Measurements from ENCODE around the gene OBSCN. TPM values are rescaled to one million over a fixed set of nuclear protein-coding genes. Genes with fewer than 3 reads are reported as not detected.

OBSCN gene
- total and polyA plus RNA-seq, 4 donors: 0.54 to 5.6 (median 2.7) TPM

GRCh38 chr1:228190182-228190581, 17.7 kb upstream of the OBSCN start:
- WGBS: 92% methylated on average over 14 of the region's 14 CpGs
- no peaks in the 10 kb centered on the region for H3K27me3 ChIP-seq (ENCODE audit: control insufficient read depth in 4 of 4, insufficient read depth in 4 of 4, low read length in 3 of 4)
- H3K27ac ChIP-seq (ENCODE audit: low read depth in 1 of 2, low read length in 2 of 2): no peak overlapping the region
- TF ChIP-seq REST (IDR thresholded peaks at IDR 0.05) (no peak), CTCF (IDR thresholded peaks at IDR 0.05; ENCODE audit: low read depth, low read length, missing input control) (no peak), ZBTB33 (IDR thresholded peaks at IDR 0.05) (no peak), EGR1 (IDR thresholded peaks at IDR 0.05; ENCODE audit: low read depth in 2 of 2) (no peak), YY1 (IDR thresholded peaks at IDR 0.05) (no peak), SP1 (IDR thresholded peaks at IDR 0.05) (no peak), RAD21 (IDR thresholded peaks at IDR 0.05) (no peak), HNF4A (conservative IDR thresholded peaks at IDR 0.05) (no peak), FOXA1 (IDR thresholded peaks at IDR 0.05) (no peak), GABPA (IDR thresholded peaks at IDR 0.05 in 1 of 2, conservative IDR thresholded peaks at IDR 0.05 in 1 of 2) (no peak), RXRA (IDR thresholded peaks at IDR 0.05) (no peak), HNF4G (IDR thresholded peaks at IDR 0.05) (no peak), TAF1 (conservative IDR thresholded peaks at IDR 0.05) (no peak), JUND (IDR thresholded peaks at IDR 0.05) (no peak), NR2F2 (IDR thresholded peaks at IDR 0.05) (no peak), ATF3 (IDR thresholded peaks at IDR 0.05) (no peak)
- peaks cover 0 to 3% (median 0%) of the 10 kb centered on the region in 4 donors for H3K9me3 ChIP-seq (ENCODE audit: control insufficient read depth in 4 of 4, low read length in 3 of 4)
- H3K4me3 ChIP-seq (ENCODE audit: low read depth in 1 of 3, low read length in 3 of 3): no peak overlapping the region
- H3K9ac ChIP-seq (ENCODE audit: low read depth in 1 of 2, low read length in 2 of 2): no peak overlapping the region
- H3K4me1 ChIP-seq (ENCODE audit: control insufficient read depth in 4 of 4, insufficient read depth in 4 of 4, low read length in 3 of 4): no peaks in the 10 kb centered on the region
- no peak for DNase-seq (ENCODE audit: low spot score)
- H3K36me3 ChIP-seq (ENCODE audit: control insufficient read depth in 4 of 4, insufficient read depth in 3 of 4, low read depth in 1 of 4, low read length in 3 of 4): no peaks in the 10 kb centered on the region

GRCh38 chr1:228190778-228191177, 17.1 kb upstream of the OBSCN start:
- H3K9ac ChIP-seq (ENCODE audit: low read depth in 1 of 2, low read length in 2 of 2): no peak overlapping the region
- H3K4me3 ChIP-seq (ENCODE audit: low read depth in 1 of 3, low read length in 3 of 3): no peak overlapping the region
- no peaks in the 10 kb centered on the region for H3K4me1 ChIP-seq (ENCODE audit: control insufficient read depth in 4 of 4, insufficient read depth in 4 of 4, low read length in 3 of 4)
- no peak overlapping the region for H3K27ac ChIP-seq (ENCODE audit: low read depth in 1 of 2, low read length in 2 of 2)
- H3K27me3 ChIP-seq (ENCODE audit: control insufficient read depth in 4 of 4, insufficient read depth in 4 of 4, low read length in 3 of 4): no peaks in the 10 kb centered on the region
- H3K9me3 ChIP-seq (ENCODE audit: control insufficient read depth in 4 of 4, low read length in 3 of 4): peaks cover 0 to 3% (median 0%) of the 10 kb centered on the region in 4 donors
- no peaks in the 10 kb centered on the region for H3K36me3 ChIP-seq (ENCODE audit: control insufficient read depth in 4 of 4, insufficient read depth in 3 of 4, low read depth in 1 of 4, low read length in 3 of 4)
- 95% methylated on average over 5 of the region's 5 CpGs for WGBS
- TF ChIP-seq RXRA (IDR thresholded peaks at IDR 0.05): no peak
- no peak for TF ChIP-seq SP1 (IDR thresholded peaks at IDR 0.05)
- no peak for TF ChIP-seq FOXA1 (IDR thresholded peaks at IDR 0.05)
- TF ChIP-seq REST (IDR thresholded peaks at IDR 0.05): no peak
- no peak for TF ChIP-seq MAX (IDR thresholded peaks at IDR 0.05)
- TF ChIP-seq NR2F2 (IDR thresholded peaks at IDR 0.05): no peak
- TF ChIP-seq HNF4A (conservative IDR thresholded peaks at IDR 0.05): no peak
- no peak for TF ChIP-seq FOXA2 (IDR thresholded peaks at IDR 0.05)
- DNase-seq (ENCODE audit: low spot score): no peak
